ENCODE measurements around the gene ZMIZ1. TPM values are rescaled to one million over a fixed set of nuclear protein-coding genes. Genes with fewer than 3 reads are reported as not detected.

ZMIZ1 gene
- total and polyA plus RNA-seq, 4 donors, result 3.9 to 19.1 (median 9.8) TPM

DNA sequence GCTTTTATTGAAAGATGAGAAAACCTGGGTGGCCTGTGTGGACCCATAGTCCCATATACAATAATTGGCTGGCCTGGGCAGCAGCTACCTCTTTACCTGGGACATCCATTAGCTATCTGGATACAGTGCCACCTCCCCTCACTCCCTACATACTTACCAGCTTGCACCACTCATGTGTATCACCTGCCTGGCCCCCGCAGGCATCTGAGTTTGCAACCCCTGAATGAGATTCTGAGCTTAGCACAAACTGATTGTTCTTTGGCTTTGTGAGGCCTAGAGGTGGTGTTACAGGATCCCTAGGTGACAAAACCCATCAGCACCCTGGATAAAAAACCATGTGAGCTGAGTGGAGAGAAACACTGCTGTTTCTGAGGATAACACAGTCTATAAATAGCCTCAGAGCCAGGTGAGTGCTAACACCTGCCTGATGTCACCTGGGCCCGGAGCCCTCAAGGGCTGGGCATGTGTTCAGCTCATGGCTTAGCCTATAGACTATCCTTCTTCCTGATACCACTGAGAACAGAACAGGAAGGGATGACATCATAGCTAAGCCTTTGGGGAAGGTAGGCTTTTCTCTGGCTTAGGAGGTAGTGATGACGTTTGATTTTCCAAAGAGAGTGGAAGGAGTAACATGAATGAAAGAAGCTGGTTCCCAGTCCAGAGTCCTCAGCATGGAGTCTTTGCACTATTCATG, 275.9 kb downstream of the ZMIZ1 start:
- Histone ChIP-seq H3K9me3 (ENCODE audit: control insufficient read depth in 4 of 4, low read length in 3 of 4) (no peaks in the 10 kb centered on the region), H3K36me3 (ENCODE audit: control insufficient read depth in 4 of 4, insufficient read depth in 3 of 4, low read depth in 1 of 4, low read length in 3 of 4) (peaks cover 2 to 5% (median 4%) of the 10 kb centered on the region in 4 donors), H3K27ac (ENCODE audit: low read depth in 1 of 2, low read length in 2 of 2) (no peak overlapping the region), H3K4me3 (ENCODE audit: low read depth in 1 of 3, low read length in 3 of 3) (no peak overlapping the region), H3K9ac (ENCODE audit: low read depth in 1 of 2, low read length in 2 of 2) (no peak overlapping the region), H3K27me3 (ENCODE audit: control insufficient read depth in 4 of 4, insufficient read depth in 4 of 4, low read length in 3 of 4) (no peaks in the 10 kb centered on the region), H3K4me1 (ENCODE audit: control insufficient read depth in 4 of 4, insufficient read depth in 4 of 4, low read length in 3 of 4) (peaks cover 22 to 74% (median 62%) of the 10 kb centered on the region in 4 donors)
- DNase-seq (ENCODE audit: low spot score), result no peak
- no peak for TF ChIP-seq FOXA1 (IDR thresholded peaks at IDR 0.05)
- no peak for TF ChIP-seq NR2F2 (IDR thresholded peaks at IDR 0.05)
- no peak for TF ChIP-seq SP1 (IDR thresholded peaks at IDR 0.05)
- TF ChIP-seq HNF4G (IDR thresholded peaks at IDR 0.05), result no peak
- no peak for TF ChIP-seq FOXA2 (IDR thresholded peaks at IDR 0.05)
- TF ChIP-seq, protein P1, sequence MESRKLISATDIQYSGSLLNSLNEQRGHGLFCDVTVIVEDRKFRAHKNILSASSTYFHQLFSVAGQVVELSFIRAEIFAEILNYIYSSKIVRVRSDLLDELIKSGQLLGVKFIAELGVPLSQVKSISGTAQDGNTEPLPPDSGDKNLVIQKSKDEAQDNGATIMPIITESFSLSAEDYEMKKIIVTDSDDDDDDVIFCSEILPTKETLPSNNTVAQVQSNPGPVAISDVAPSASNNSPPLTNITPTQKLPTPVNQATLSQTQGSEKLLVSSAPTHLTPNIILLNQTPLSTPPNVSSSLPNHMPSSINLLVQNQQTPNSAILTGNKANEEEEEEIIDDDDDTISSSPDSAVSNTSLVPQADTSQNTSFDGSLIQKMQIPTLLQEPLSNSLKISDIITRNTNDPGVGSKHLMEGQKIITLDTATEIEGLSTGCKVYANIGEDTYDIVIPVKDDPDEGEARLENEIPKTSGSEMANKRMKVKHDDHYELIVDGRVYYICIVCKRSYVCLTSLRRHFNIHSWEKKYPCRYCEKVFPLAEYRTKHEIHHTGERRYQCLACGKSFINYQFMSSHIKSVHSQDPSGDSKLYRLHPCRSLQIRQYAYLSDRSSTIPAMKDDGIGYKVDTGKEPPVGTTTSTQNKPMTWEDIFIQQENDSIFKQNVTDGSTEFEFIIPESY (IDR thresholded peaks at IDR 0.05), result no peak
- no peak for TF ChIP-seq RXRA (IDR thresholded peaks at IDR 0.05)
- TF ChIP-seq YY1 (IDR thresholded peaks at IDR 0.05), result no peak
- no peak for TF ChIP-seq EGR1 (IDR thresholded peaks at IDR 0.05; ENCODE audit: low read depth in 2 of 2)
- no peak for TF ChIP-seq TAF1 (conservative IDR thresholded peaks at IDR 0.05)
- TF ChIP-seq REST (IDR thresholded peaks at IDR 0.05), result no peak
- TF ChIP-seq, protein P2, sequence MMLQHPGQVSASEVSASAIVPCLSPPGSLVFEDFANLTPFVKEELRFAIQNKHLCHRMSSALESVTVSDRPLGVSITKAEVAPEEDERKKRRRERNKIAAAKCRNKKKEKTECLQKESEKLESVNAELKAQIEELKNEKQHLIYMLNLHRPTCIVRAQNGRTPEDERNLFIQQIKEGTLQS (IDR thresholded peaks at IDR 0.05), result no peak
- TF ChIP-seq RAD21 (IDR thresholded peaks at IDR 0.05), result no peak
- TF ChIP-seq, protein P3, sequence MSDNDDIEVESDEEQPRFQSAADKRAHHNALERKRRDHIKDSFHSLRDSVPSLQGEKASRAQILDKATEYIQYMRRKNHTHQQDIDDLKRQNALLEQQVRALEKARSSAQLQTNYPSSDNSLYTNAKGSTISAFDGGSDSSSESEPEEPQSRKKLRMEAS (IDR thresholded peaks at IDR 0.05), result no peak
- no peak for TF ChIP-seq CTCF (IDR thresholded peaks at IDR 0.05; ENCODE audit: low read depth, low read length, missing input control)
- TF ChIP-seq HNF4A (conservative IDR thresholded peaks at IDR 0.05), result no peak
- no peak for TF ChIP-seq JUND (IDR thresholded peaks at IDR 0.05)
- TF ChIP-seq GABPA (IDR thresholded peaks at IDR 0.05 in 1 of 2, conservative IDR thresholded peaks at IDR 0.05 in 1 of 2), result no peak
- WGBS, result 91% methylated on average over 3 of the region's 3 CpGs
